Ishikawa (cell line): ENCODE data around the gene EMC9.

ENCODE experiments used
- CEBPB ChIP-seq: IDR thresholded peaks from 2 replicates; pipeline ENCODE4 v1.6.1; 2012
- CREB1 ChIP-seq: IDR thresholded peaks from 2 replicates; pipeline ENCODE4 v1.6.1; 2012; ENCODE audit warnings: low read depth
- EGR1 ChIP-seq: IDR thresholded peaks from 2 replicates; pipeline ENCODE4 v1.6.1; 2012
- EP300 ChIP-seq: IDR thresholded peaks from 2 replicates; pipeline ENCODE4 v1.6.1; 2012; ENCODE audit warnings: borderline replicate concordance
- FOXM1 ChIP-seq: IDR thresholded peaks from 2 replicates; pipeline ENCODE4 v1.6.1; 2012; ENCODE audit warnings: low read depth, borderline replicate concordance
- NFIC ChIP-seq: IDR thresholded peaks from 2 replicates; pipeline ENCODE4 v1.6.1; 2012
- RAD21 ChIP-seq: IDR thresholded peaks from 2 replicates; pipeline ENCODE4 v1.6.1; 2012; ENCODE audit warnings: low read depth
- REST ChIP-seq: IDR thresholded peaks from 2 replicates; pipeline ENCODE4 v1.6.1; 2012; ENCODE audit warnings: low read depth, mild to moderate bottlenecking
- TAF1 ChIP-seq: IDR thresholded peaks from 2 replicates; pipeline ENCODE4 v1.6.1; 2012; ENCODE audit warnings: low read depth, mild to moderate bottlenecking
- TCF12 ChIP-seq: IDR thresholded peaks from 2 replicates; pipeline ENCODE4 v1.6.1; 2012; ENCODE audit warnings: low read depth
- TEAD4 ChIP-seq: IDR thresholded peaks from 2 replicates; pipeline ENCODE4 v1.6.1; 2012
- YY1 ChIP-seq: IDR thresholded peaks from 2 replicates; pipeline ENCODE4 v1.6.1; 2012; ENCODE audit warnings: low read depth
- ZBTB7A ChIP-seq: IDR thresholded peaks from 2 replicates; pipeline ENCODE4 v1.6.1; 2012; ENCODE audit warnings: low read depth
- TF ChIP-seq, protein P1 (sequence below): IDR thresholded peaks from 2 replicates; pipeline ENCODE4 v1.6.1; 2012
- TF ChIP-seq, protein P2 (sequence below): IDR thresholded peaks from 2 replicates; pipeline ENCODE4 v1.6.1; 2012

Gene EMC9

DNA sequence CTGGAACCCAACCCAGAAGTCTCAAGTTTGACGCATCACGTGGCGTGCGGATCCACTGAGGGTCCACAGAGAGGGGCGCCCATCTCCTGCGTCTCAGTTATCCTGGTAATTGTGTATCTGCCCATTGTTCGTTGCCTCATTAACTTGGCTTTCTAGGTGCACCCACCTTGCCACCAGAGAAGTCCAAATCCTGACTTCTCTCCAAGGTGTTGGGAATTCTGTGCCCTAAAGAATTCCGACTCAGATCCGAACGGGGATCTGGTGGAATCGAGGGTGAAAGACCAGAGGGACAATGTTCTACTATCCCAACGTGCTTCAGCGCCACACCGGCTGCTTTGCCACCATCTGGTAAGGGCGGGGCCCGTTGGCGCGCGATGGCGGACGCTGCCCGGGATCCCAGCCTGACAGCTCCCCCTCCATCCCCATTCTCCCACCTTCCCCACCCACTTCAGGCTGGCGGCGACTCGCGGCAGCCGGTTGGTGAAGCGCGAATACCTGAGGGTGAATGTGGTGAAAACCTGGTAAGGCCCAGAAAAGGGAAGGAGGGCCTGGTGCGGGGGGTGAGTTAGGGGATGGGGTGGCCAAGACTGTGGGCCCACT, 31.0 kb upstream of the EMC9 start:
- TF ChIP-seq RAD21 = no peak

DNA sequence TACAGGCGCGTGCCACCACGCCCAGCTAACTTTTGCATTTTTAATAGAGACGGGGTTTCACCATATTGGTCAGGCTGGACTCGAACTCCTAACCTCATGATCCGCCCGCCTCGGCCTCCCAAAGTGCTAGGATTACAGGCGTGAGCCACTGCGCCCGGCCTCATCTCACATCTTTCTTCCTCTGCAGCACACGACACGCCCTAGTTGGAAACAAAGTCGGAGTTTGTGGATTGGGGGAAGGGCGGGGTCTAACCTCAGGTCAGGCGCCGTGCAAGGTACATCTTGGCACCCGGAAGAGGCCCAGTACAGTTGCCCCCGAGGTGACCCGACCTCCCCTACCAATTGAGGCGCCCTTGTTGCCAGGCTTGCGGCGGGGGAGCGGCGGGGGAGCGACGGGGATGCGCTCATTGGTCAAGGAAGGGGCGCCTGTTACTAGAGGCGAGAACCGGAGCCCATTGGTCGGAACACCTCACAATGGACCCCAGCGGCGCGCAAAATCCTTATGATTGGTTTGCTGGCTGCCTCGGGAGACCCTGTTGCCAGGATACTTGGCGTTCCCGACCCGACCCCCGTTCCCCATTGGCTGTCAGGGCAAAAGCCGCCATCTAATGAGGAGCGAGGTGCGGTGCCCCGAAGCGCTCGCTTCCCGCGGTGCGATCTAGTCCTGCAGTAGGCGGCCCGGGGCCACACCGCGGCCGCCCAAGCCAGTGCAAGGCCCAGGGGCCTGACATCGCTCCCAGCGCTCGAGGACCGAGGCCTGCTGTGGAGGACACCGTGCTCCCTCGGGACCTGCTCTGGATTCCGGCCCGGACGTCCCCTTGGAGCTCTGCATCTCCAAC, 30.2 kb upstream of the EMC9 start, which contains the start of gene REC8:
Gene REC8, plus strand, starts transcription at position 659 of the 839 bp plus-strand sequence. CDS start 473 bp downstream, outside the sequence.
- no peak for TF ChIP-seq CEBPB
- no peak for TF ChIP-seq NFIC
- no peak for TF ChIP-seq YY1

- TF ChIP-seq, protein P1, sequence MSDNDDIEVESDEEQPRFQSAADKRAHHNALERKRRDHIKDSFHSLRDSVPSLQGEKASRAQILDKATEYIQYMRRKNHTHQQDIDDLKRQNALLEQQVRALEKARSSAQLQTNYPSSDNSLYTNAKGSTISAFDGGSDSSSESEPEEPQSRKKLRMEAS = no peak
- TF ChIP-seq YY1 = no peak
- TF ChIP-seq TCF12 = no peak
- TF ChIP-seq EP300 = no peak
- TF ChIP-seq RAD21 = no peak
- no peak for TF ChIP-seq EGR1
- no peak for TF ChIP-seq REST
- no peak for TF ChIP-seq FOXM1
- no peak for TF ChIP-seq TAF1
- no peak for TF ChIP-seq CEBPB
- no peak for TF ChIP-seq TEAD4
- no peak for TF ChIP-seq ZBTB7A
- no peak for TF ChIP-seq NFIC
- no peak for TF ChIP-seq CREB1
- TF ChIP-seq, protein P2, sequence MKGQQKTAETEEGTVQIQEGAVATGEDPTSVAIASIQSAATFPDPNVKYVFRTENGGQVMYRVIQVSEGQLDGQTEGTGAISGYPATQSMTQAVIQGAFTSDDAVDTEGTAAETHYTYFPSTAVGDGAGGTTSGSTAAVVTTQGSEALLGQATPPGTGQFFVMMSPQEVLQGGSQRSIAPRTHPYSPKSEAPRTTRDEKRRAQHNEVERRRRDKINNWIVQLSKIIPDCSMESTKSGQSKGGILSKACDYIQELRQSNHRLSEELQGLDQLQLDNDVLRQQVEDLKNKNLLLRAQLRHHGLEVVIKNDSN = no peak
Measured at GRCh38 chr14:24167469-24168114, 26.2 kb upstream of the EMC9 start.

DNA sequence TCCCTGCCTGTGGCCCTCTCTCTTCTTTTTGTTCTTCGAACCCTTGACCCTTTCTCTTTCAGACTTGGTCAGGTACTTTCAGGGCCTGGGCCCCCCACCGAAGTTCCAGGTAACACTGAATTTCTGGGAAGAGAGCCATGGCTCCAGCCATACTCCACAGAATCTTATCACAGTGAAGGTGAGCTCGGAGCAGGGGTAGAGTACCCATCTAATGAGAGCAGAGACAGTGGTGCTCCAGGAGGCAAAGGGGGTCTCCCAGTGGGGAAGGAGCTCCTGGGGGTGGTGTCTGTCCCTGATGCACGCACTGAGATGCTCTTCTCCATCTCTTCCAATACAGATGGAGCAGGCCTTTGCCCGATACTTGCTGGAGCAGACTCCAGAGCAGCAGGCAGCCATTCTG, 24.4 kb upstream of the EMC9 start:
- no peak for TF ChIP-seq CEBPB
- no peak for TF ChIP-seq TCF12
- TF ChIP-seq YY1 = no peak
- TF ChIP-seq, protein P2 = no peak
- TF ChIP-seq, protein P1 = no peak
- TF ChIP-seq REST = no peak
- no peak for TF ChIP-seq TAF1
- TF ChIP-seq EP300 = no peak
- TF ChIP-seq CREB1 = no peak
- TF ChIP-seq EGR1 = no peak
- TF ChIP-seq ZBTB7A = no peak
- no peak for TF ChIP-seq TEAD4

DNA sequence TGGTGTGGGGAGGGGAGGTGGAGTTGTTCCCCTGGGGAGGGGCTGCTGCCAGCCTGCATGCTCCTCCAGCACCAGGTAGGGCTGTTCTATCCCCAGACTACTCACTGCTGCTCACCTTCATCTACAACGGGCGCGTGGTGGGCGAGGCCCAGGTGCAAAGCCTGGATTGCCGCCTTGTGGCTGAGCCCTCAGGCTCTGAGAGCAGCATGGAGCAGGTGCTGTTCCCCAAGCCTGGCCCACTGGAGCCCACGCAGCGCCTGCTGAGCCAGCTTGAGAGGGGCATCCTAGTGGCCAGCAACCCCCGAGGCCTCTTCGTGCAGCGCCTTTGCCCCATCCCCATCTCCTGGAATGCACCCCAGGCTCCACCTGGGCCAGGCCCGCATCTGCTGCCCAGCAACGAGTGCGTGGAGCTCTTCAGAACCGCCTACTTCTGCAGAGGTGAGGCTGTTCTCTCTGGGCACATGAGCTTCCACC, 23.2 kb upstream of the EMC9 start:
- TF ChIP-seq CREB1 (no peak), NFIC (no peak)

DNA sequence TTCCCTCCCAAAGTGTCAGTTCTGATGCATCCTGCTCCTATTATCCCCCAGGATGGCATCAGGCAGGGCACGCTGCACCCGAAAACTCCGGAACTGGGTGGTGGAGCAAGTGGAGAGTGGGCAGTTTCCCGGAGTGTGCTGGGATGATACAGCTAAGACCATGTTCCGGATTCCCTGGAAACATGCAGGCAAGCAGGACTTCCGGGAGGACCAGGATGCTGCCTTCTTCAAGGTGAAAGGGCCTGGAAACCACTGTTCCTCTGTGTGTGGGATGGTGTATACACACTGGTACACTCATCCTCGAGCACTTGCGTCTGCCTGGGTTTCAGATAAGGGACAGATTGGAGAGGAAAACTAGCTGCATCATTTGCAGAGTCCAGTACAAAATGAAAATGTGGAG, 20.7 kb upstream of the EMC9 start:
- TF ChIP-seq EGR1 = no peak
- no peak for TF ChIP-seq NFIC
- no peak for TF ChIP-seq TEAD4
- TF ChIP-seq, protein P1 = no peak
- no peak for TF ChIP-seq ZBTB7A
- no peak for TF ChIP-seq TCF12
